Neutrophil (primary cell): ENCODE results near the gene PRSS2.

ENCODE experiments used
- H3K27ac ChIP-seq: fragments of 200-600 bp; sonication (generic); 2 replicates; pipeline ENCODE4 v1.5.1; 2016; ENCODE audit warnings: mild to moderate bottlenecking, moderate library complexity
- H3K27me3 ChIP-seq: fragments of 200-600 bp; sonication (generic); 2 replicates; pipeline ENCODE4 v1.6.0; 2016; ENCODE audit warnings: mild to moderate bottlenecking
- H3K36me3 ChIP-seq: fragments of 200-600 bp; sonication (generic); 2 replicates; pipeline ENCODE4 v1.5.1; 2017
- H3K4me1 ChIP-seq, 2 experiments: fragments of 200-600 bp in 1 of 2; sonication (generic) in 1 of 2; 1 replicate in 1 of 2; 2 replicates in 1 of 2; pipeline versions ENCODE4 v1.5.1 to v1.6.1; 2013 to 2016; ENCODE audit warnings: low read depth in 1 of 2, low read length in 1 of 2, mild to moderate bottlenecking in 1 of 2, moderate library complexity in 1 of 2; ENCODE audit not compliant: control insufficient read depth in 1 of 2, insufficient read depth in 1 of 2
- H3K4me3 ChIP-seq, 2 experiments: fragments of 200-600 bp in 1 of 2; sonication (generic) in 1 of 2; 1 replicate in 1 of 2; 2 replicates in 1 of 2; pipeline ENCODE4 v1.5.1; 2013 to 2016; ENCODE audit warnings: low read depth in 1 of 2, low read length in 1 of 2, mild to moderate bottlenecking in 1 of 2, moderate library complexity in 1 of 2
- H3K9me3 ChIP-seq: fragments of 200-600 bp; sonication (generic); 2 replicates; pipeline ENCODE4 v1.5.1; 2016
- TF ChIP-seq, protein P1 (sequence below): fragments of 200-600 bp; sonication (generic); IDR thresholded peaks from 2 replicates; pipeline ENCODE4 v1.5.1; 2016; ENCODE audit warnings: antibody characterized with exemption

PRSS2 gene

DNA sequence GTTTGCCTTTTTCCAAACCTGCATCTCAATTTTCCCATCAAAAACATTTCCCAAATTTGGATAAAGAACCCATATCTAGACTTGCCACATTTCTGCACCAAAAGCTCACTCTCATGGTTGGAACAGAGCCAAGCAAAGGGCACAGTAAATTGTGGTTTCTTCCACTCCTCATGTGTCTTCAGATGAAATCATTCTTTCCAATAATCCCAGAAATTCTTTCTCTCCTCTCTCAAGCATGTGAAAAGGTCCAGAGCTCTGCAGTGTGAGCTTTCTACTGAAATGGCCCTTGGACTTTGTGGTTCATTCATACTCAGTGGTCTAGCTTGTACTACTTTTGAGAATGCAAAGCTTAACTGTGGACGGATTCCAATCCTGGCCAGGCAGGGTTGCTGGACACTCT is 19.8 kb downstream of the PRSS2 start:
- H3K9me3 ChIP-seq: no peaks in the 10 kb centered on the region
- no peaks in the 10 kb centered on the region for H3K36me3 ChIP-seq
- H3K4me3 ChIP-seq: no peak overlapping the region
- H3K4me1 ChIP-seq: no peaks in the 10 kb centered on the region
- TF ChIP-seq, protein P1, sequence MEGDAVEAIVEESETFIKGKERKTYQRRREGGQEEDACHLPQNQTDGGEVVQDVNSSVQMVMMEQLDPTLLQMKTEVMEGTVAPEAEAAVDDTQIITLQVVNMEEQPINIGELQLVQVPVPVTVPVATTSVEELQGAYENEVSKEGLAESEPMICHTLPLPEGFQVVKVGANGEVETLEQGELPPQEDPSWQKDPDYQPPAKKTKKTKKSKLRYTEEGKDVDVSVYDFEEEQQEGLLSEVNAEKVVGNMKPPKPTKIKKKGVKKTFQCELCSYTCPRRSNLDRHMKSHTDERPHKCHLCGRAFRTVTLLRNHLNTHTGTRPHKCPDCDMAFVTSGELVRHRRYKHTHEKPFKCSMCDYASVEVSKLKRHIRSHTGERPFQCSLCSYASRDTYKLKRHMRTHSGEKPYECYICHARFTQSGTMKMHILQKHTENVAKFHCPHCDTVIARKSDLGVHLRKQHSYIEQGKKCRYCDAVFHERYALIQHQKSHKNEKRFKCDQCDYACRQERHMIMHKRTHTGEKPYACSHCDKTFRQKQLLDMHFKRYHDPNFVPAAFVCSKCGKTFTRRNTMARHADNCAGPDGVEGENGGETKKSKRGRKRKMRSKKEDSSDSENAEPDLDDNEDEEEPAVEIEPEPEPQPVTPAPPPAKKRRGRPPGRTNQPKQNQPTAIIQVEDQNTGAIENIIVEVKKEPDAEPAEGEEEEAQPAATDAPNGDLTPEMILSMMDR: no peak
- peaks cover 25% of the 10 kb centered on the region for H3K27me3 ChIP-seq
- no peak overlapping the region for H3K27ac ChIP-seq

DNA sequence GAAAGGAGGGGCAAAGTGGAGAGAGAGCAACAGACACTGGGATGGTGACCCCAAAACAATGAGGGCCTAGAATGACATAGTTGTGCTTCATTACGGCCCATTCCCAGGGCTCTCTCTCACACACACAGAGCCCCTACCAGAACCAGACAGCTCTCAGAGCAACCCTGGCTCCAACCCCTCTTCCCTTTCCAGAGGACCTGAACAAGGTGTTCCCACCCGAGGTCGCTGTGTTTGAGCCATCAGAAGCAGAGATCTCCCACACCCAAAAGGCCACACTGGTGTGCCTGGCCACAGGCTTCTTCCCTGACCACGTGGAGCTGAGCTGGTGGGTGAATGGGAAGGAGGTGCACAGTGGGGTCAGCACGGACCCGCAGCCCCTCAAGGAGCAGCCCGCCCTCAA is 20.7 kb downstream of the PRSS2 start:
- no peak overlapping the region for H3K4me3 ChIP-seq
- no peaks in the 10 kb centered on the region for H3K9me3 ChIP-seq
- no peaks in the 10 kb centered on the region for H3K36me3 ChIP-seq
- no peak overlapping the region for H3K27ac ChIP-seq
- no peaks in the 10 kb centered on the region for H3K4me1 ChIP-seq
- H3K27me3 ChIP-seq: peaks cover 35% of the 10 kb centered on the region
- TF ChIP-seq, protein P1: no peak

DNA sequence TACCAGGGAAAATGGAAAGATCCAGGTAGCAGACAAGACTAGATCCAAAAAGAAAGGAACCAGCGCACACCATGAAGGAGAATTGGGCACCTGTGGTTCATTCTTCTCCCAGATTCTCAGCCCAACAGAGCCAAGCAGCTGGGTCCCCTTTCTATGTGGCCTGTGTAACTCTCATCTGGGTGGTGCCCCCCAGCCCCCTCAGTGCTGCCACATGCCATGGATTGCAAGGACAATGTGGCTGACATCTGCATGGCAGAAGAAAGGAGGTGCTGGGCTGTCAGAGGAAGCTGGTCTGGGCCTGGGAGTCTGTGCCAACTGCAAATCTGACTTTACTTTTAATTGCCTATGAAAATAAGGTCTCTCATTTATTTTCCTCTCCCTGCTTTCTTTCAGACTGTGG is 21.4 kb downstream of the PRSS2 start:
- Histone ChIP-seq H3K9me3 (no peaks in the 10 kb centered on the region), H3K4me1 (peaks cover 0 to 5% of the 10 kb centered on the region in 2 experiments), H3K27ac (no peak overlapping the region), H3K36me3 (no peaks in the 10 kb centered on the region), H3K4me3 (no peak overlapping the region), H3K27me3 (peaks cover 41% of the 10 kb centered on the region)
- TF ChIP-seq, protein P1: no peak

DNA sequence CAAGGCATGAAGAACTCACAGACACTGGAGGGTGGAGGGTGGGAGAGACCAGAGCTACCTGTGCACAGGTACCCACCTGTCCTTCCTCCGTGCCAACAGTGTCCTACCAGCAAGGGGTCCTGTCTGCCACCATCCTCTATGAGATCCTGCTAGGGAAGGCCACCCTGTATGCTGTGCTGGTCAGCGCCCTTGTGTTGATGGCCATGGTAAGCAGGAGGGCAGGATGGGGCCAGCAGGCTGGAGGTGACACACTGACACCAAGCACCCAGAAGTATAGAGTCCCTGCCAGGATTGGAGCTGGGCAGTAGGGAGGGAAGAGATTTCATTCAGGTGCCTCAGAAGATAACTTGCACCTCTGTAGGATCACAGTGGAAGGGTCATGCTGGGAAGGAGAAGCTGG is 21.8 kb downstream of the PRSS2 start:
- H3K27me3 ChIP-seq: peaks cover 46% of the 10 kb centered on the region
- H3K27ac ChIP-seq: no peak overlapping the region
- TF ChIP-seq, protein P1: no peak
- H3K9me3 ChIP-seq: no peaks in the 10 kb centered on the region
- H3K4me3 ChIP-seq: no peak overlapping the region
- peaks cover 0 to 10% of the 10 kb centered on the region in 2 experiments for H3K4me1 ChIP-seq
- no peaks in the 10 kb centered on the region for H3K36me3 ChIP-seq

DNA sequence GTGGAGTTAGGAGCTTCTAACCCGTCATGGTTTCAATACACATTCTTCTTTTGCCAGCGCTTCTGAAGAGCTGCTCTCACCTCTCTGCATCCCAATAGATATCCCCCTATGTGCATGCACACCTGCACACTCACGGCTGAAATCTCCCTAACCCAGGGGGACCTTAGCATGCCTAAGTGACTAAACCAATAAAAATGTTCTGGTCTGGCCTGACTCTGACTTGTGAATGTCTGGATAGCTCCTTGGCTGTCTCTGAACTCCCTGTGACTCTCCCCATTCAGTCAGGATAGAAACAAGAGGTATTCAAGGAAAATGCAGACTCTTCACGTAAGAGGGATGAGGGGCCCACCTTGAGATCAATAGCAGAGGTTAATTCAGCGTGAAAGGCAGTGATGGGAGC is 22.4 kb downstream of the PRSS2 start:
- TF ChIP-seq, protein P1: no peak
- Histone ChIP-seq H3K27ac (no peak overlapping the region), H3K4me1 (peaks cover 0 to 11% of the 10 kb centered on the region in 2 experiments)

DNA sequence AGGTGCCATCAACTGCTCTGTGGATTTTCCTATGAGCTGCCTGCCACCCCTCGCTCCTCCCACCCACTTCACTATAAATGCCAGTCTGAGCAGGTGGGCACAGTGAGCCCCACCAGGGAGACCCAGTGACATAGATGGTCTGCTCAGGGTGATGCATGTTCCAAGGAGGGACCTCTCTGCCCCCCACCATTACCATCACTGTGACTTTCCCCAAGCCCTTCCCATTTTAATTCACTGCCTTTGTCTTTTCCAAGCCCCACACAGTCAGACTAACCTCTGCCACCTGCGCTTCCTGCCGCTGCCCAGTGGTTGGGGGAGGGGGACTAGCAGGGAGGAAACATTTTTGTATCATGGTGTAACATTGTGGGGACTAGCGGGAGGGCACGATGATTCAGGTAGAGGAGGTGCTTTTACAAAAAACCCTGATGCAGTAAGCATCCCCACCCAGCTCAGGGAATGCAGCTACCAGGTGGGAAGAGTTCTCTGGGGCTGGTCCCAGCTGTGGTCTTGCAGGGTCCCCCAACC is 24.6 kb downstream of the PRSS2 start:
- Histone ChIP-seq H3K4me1 (peaks cover 0 to 11% of the 10 kb centered on the region in 2 experiments), H3K36me3 (no peaks in the 10 kb centered on the region), H3K4me3 (no peak overlapping the region), H3K27ac (no peak overlapping the region), H3K9me3 (no peaks in the 10 kb centered on the region), H3K27me3 (peaks cover 74% of the 10 kb centered on the region)
- TF ChIP-seq, protein P1: no peak

More for the DNA sequence above, 22.4 kb downstream of the PRSS2 start:
- H3K4me3 ChIP-seq: no peak overlapping the region
- no peaks in the 10 kb centered on the region for H3K36me3 ChIP-seq
- H3K9me3 ChIP-seq: no peaks in the 10 kb centered on the region
- peaks cover 51% of the 10 kb centered on the region for H3K27me3 ChIP-seq
